NB4 (cell line): Measurements from ENCODE around the gene COPS4.
"Not testable (repeated sequence)": the region's sequence is repeated elsewhere in the genome, so short reads cannot be mapped to it uniquely, and the experiment has no call there.

ENCODE experiments used
- TF ChIP-seq, protein P1 (sequence below): IDR thresholded peaks from one replicate; pipeline ENCODE4 v1.5.1; 2012; ENCODE audit warnings: low read depth, low read length
- TF ChIP-seq, protein P2 (sequence below): IDR thresholded peaks from 2 replicates; pipeline ENCODE4 v1.6.1; 2011; ENCODE audit warnings: low read depth, low read length

DNA sequence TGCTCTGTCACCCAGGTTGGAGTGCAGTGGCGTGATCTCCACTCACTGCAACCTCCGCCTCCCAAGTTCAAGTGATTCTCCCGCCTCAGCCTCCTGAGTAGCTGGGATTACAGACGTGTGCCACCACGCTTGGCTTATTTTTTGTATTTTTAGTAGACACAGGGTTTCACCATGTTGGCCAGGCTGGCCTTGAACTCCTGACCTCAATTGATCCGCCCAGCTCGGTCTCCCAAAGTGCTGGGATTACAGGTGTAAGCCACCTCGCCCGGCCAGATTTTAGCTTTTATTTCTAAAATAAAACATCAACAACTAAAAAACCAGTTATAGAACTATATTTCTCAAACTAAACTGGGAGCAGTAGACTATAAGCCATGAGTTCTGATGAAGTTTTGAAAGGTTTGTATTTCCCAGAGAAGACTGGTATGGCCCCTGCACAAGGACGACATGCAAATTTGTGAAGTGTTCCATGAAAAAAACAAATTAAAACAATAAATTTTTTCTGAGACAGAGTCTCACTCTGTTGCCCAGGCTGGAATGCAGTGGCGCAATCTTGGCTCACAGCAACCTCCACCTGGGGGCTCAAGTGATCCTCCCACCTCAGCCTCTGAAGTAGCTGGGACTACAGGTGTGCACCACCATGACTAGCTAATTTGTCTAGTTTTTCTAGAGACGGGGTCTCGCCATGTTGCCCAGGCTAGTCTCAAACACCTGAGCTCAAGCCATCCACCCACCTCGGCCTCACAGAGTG, 31.8 kb upstream of the COPS4 start:
- TF ChIP-seq, protein P1, sequence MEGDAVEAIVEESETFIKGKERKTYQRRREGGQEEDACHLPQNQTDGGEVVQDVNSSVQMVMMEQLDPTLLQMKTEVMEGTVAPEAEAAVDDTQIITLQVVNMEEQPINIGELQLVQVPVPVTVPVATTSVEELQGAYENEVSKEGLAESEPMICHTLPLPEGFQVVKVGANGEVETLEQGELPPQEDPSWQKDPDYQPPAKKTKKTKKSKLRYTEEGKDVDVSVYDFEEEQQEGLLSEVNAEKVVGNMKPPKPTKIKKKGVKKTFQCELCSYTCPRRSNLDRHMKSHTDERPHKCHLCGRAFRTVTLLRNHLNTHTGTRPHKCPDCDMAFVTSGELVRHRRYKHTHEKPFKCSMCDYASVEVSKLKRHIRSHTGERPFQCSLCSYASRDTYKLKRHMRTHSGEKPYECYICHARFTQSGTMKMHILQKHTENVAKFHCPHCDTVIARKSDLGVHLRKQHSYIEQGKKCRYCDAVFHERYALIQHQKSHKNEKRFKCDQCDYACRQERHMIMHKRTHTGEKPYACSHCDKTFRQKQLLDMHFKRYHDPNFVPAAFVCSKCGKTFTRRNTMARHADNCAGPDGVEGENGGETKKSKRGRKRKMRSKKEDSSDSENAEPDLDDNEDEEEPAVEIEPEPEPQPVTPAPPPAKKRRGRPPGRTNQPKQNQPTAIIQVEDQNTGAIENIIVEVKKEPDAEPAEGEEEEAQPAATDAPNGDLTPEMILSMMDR: not testable (repeated sequence)
- TF ChIP-seq, protein P2, sequence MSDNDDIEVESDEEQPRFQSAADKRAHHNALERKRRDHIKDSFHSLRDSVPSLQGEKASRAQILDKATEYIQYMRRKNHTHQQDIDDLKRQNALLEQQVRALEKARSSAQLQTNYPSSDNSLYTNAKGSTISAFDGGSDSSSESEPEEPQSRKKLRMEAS: not testable (repeated sequence)
